ENCODE results near the gene SCRT2.
"Not testable (repeated sequence)": the region's sequence is repeated elsewhere in the genome, so short reads cannot be mapped to it uniquely, and the experiment has no call there.

The SCRT2 gene

DNA sequence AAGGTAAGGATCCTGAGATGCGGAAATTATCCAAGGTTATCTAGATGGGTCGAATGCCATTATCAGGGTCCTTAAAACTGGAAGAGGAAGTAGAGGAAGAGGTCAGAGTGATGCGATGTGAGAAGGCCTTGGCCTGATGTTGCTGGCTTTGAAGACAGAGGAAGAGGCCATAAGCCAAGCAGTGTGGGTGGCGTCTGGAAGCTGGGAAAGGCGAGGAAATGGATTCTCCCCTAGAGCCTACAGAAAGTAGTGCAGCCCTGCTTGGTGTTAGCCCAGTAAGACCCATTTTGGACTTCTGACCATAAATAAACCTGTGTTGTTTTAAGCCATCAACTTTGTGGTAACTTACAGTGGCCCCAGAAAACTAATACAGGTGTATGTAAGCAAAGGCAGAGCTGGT, 24.6 kb downstream of the SCRT2 start:
- FAIRE-seq, result no peak

- no peak for FAIRE-seq
Measured at GRCh38 chr20:650281-650680, 25.3 kb downstream of the SCRT2 start.

GRCh38 chr20:647479-648019, 28.1 kb downstream of the SCRT2 start:
- no peak for FAIRE-seq

GRCh38 chr20:646868-647233, 28.8 kb downstream of the SCRT2 start:
- FAIRE-seq, result no peak

GRCh38 chr20:646107-646867, 29.3 kb downstream of the SCRT2 start:
- no peak for FAIRE-seq

DNA sequence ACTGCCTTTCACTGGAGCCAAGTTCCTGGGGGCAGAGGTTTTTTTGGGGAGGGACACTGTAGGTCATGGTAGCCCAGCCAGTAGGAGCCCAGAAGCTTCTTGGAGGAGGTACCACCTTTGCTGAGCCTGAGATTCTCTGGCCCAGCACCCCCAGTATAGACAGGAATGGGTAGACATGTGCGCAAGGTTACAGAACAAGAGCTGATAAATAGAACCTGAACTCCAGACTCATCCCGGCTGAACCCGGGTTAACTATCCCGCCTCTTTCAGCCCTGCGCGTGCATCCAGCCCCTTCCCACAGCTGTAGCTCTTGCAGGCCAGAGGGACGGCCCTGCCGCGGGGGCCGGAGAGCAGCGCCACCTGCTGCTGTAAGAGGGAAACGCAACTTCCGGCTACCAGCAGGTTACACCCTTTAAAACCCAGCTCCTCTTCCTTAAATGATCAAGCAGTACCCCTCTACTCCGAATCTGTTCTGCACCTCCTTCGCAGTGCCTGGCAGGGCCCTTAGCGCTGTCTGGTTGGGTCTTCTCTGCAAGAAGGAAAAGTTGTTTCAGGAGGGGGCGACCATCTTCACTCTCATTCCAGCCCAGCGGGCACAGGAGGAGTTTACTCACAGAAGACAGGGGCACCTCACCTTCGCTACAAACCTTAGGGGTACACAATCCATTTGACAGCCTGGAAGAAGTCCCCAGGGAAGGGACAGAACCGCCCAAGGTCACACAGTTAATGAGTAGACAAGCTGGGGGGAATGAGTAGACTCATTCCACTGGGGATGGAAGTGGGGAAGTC, 30.1 kb downstream of the SCRT2 start:
- FAIRE-seq, result no peak

GRCh38 chr20:644692-645317, 30.8 kb downstream of the SCRT2 start:
- no peak for FAIRE-seq

- FAIRE-seq, result no peak
Measured at GRCh38 chr20:642398-643174, 33.0 kb downstream of the SCRT2 start.

GRCh38 chr20:642013-642397, 33.6 kb downstream of the SCRT2 start:
- FAIRE-seq, result not testable (repeated sequence)

DNA sequence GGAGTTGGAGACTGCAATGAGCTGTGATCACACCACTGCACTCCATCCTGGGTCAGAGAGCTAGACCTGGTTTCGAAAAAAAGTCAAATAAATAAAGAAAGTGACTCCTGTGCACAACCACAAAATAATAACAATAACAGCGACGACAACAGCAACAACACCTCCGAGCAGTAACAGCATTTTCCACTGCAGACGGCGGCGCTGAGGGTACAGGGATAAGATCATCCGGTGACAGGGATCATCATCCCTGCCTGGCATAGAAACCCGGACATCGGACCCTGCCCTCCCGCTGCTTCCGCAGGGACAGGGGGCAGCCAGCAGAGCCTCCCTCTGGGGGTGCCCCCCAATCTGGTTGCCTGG, 34.1 kb downstream of the SCRT2 start:
- no peak for FAIRE-seq

DNA sequence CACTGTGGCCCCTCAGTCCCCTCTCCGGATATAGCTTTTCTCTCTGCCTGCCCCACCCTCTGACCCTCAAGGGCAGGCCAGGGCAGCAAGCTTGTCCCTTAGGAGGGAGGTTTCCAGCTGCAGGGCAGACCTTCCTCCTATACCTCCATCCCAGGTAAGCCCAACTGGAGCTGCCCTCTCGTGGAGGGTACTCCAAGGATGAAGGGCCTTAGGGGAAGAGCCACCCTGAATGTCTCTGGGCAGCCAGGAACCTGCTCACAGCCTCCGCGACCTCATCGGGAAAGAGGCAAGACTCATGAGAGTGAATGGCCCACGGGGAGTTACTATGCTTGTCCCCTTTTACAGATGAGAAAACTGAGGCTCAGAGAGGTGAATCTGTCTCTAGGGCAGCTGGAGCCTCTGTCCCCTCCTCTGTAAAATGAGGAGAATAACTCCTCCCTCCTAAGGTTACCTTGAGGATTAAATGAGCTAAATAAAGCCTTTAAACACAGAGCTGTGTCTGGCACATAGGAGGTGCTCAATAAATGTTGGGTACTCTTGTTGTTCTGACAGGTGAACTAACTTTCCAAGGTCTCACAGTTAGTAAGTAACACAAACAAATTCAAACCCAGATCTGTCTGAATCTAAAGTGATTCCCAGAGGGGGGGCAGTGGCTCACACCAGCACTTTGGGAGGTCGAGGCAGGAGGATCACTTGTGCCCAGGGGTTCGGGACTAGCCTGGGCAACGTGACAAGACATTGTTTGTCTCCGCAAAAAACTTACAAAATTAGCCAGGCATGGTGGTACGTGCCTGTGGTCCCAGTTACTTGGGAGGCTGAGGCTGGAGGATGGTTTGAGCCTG, 34.7 kb downstream of the SCRT2 start:
- FAIRE-seq, result no peak

DNA sequence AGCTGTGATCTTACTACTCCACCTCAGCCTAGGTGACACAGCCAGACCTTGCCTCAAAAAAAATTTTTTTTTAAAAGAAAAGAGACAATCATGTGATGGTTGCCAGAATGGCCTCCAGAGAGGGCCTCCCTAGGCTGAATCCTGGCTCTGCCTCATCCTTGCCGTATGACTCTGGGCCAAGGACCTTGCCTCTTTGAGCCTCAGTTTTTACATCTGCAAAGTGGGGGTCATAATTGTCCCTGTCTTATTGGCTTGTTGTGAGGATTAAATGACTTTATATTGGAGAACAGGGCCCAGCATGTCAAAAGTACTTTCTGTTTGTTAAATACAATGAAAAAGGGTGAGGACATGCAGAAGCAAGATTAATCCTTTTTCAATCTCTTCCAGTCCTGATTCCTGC, 37.0 kb downstream of the SCRT2 start:
- no peak for FAIRE-seq

- no peak for FAIRE-seq
Measured at GRCh38 chr20:637559-637958, 38.0 kb downstream of the SCRT2 start.

DNA sequence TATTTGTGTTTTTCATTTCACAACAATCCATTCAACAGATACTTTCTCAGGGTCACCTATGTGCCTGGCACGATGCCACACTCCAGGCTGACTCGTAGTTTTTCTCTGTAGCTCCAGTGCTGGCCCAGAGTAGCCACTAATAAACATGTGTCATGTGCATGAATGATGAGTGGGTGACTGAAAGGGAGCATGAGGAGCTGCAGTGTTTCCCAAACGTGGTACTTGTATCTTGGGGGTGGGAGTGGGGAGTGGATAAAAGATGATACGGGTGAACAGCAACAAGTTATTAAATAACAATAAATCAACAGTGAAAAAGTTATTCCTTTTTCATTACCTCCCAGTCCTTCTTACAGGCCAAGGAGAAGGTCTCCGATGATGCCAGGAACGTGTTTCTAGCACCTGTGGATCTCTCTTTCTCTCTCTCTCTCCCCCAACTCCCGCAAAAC, 39.7 kb downstream of the SCRT2 start:
- FAIRE-seq, result no peak

DNA sequence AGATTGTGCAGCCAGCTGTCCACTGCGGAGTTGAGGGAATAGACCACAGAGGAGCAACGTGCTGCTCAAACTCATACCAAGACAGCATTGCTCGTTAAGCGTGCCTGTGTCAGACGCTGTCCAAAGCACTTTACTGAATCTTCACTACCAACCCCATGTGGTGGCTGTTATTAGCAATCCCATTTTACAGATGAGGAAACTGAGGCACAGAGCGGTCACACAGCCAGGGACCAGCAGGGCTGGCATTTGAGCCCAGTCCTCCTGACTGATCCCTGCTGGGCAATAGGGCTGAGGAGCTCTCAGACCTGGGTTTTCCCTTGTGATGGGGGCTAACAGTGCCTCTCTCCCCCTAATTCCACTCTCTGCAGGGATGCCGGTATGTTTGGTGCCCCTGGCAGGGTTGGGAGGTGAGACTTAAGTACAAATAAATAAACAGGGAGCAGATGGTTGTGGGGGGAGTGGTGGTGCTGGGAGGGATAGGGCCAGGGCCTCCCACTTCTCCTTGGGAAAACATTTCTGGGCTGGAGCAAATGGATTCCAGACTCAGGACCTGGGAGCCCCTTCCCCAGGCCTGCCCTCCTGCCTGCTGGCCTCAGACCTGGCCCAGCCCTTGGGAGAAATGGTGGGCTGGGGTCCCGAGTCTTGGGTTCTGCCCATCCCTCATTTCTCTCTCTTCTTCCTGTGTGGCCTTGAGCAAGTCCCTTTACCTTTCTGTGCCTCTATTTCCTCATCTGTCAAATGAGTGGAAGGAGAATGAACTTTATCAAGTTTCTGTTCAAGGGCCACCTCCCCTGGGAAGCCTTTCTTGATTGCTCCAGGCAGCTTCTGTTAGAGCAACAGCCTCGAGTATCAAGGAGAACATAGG, 40.3 kb downstream of the SCRT2 start:
- FAIRE-seq, result no peak

- no peak for FAIRE-seq
Measured at GRCh38 chr20:634148-634925, 41.3 kb downstream of the SCRT2 start.

DNA sequence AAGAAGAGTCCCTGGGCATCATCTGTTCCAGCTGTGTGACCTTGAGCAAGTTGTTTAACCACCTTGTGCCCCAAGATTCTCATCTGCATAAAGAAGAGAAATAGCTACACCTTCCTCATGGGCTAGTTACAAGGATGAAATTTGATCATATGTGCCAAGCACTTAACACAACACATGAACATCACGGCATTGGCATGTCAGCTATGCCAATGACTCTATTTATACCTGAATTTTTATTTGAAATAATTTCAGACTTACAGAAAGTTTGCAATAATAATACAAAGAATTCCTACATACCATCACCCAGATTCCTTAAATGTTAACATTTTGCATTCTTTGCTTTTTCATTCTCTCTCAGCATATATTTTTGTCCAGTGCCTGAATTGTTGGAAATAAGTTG, 44.5 kb downstream of the SCRT2 start:
- no peak for FAIRE-seq

GRCh38 chr20:626579-626978, 49.0 kb downstream of the SCRT2 start:
- FAIRE-seq, result no peak

- FAIRE-seq, result no peak
Measured at GRCh38 chr20:625360-625932, 50.2 kb downstream of the SCRT2 start.

GRCh38 chr20:623704-624103, 51.9 kb downstream of the SCRT2 start:
- no peak for FAIRE-seq

All from endometrium (tissue), 2 donors.